ENCODE data around the gene PPIA. TPM values are rescaled to one million over a fixed set of nuclear protein-coding genes. Genes with fewer than 3 reads are reported as not detected.

The PPIA gene
- polyA plus RNA-seq, 1 of the 3 experiments (the other 2 are of a cell fraction): 6,267 TPM

DNA sequence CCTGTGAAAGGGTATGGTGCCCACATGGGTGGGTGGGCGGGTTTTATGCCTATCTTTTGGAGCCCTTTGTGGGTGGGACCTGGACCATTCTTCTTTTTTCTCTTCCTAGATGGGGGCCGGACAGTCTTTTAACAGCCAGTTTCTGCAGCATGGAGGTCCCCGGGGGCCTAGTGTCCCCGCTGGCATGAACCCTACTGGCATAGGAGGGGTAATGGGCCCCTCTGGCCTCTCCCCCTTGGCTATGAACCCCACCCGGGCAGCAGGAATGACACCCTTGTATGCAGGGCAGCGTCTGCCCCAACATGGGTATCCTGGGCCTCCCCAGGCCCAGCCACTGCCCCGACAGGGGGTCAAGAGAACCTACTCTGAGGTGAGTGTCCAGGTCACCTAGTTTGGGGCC, 38.7 kb upstream of the PPIA start:
- POLR2A ChIA-PET: no interaction called here
- Histone ChIP-seq H3K79me2 (ENCODE audit: insufficient read depth) (peaks cover 30% of the 10 kb centered on the region), H2AFZ (ENCODE audit: low read depth) (no peak overlapping the region), H3K4me2 (no peak overlapping the region), H3K27ac (ENCODE audit: low read depth in 2 of 2, low read length in 1 of 2) (no peak overlapping the region), H3K9me2 (no peaks in the 10 kb centered on the region), H3K9ac (no peak overlapping the region), H3K9me3 (no peaks in the 10 kb centered on the region), H3K27me3 (ENCODE audit: insufficient read depth) (no peaks in the 10 kb centered on the region), H3K4me3 (ENCODE audit: low read depth in 2 of 2, low read length in 1 of 2) (no peak overlapping the region), H3K4me1 (ENCODE audit: control insufficient read depth in 1 of 2, insufficient read depth in 2 of 2, low read depth in 1 of 2, low read length in 1 of 2) (peaks cover 0 to 33% of the 10 kb centered on the region in 2 experiments; a peak in 1 of 4 replicates), H3K36me3 (replicated peaks in 1 of 2; ENCODE audit: control insufficient read depth in 1 of 2, insufficient read depth in 2 of 2, low read length in 1 of 2) (peaks cover 30 to 52% of the 10 kb centered on the region in 2 experiments), H4K20me1 (ENCODE audit: insufficient read depth) (peaks cover 15% of the 10 kb centered on the region; the same call in 1 of the 2 replicates), H3F3A (replicated peaks; ENCODE audit: insufficient read depth) (no peaks in the 10 kb centered on the region)
- CTCF ChIA-PET: interaction anchor here (1.4 kb wide), 1 partner anchor 10 kb away, joined by 3 read pairs; no protein-coding TSS in a partner anchor
- DNase-seq: no peak
- 90% methylated on average over 4 of the region's 7 CpGs for WGBS (ENCODE audit: low lambda C conversion rate)
- TF ChIP-seq TAF1 (IDR thresholded peaks at IDR 0.05; ENCODE audit: borderline replicate concordance, low read depth, low read length): no peak
- TF ChIP-seq TCF12 (IDR thresholded peaks at IDR 0.05): no peak
- TF ChIP-seq, protein P1, sequence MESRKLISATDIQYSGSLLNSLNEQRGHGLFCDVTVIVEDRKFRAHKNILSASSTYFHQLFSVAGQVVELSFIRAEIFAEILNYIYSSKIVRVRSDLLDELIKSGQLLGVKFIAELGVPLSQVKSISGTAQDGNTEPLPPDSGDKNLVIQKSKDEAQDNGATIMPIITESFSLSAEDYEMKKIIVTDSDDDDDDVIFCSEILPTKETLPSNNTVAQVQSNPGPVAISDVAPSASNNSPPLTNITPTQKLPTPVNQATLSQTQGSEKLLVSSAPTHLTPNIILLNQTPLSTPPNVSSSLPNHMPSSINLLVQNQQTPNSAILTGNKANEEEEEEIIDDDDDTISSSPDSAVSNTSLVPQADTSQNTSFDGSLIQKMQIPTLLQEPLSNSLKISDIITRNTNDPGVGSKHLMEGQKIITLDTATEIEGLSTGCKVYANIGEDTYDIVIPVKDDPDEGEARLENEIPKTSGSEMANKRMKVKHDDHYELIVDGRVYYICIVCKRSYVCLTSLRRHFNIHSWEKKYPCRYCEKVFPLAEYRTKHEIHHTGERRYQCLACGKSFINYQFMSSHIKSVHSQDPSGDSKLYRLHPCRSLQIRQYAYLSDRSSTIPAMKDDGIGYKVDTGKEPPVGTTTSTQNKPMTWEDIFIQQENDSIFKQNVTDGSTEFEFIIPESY (IDR thresholded peaks at IDR 0.05; ENCODE audit: borderline replicate concordance, low read depth): no peak
- no peak for TF ChIP-seq SIN3A (IDR thresholded peaks at IDR 0.05; ENCODE audit: borderline replicate concordance, low read depth, low read length)
- no peak for TF ChIP-seq GABPA (IDR thresholded peaks at IDR 0.05; ENCODE audit: low read depth)
- no peak for TF ChIP-seq RXRA (IDR thresholded peaks at IDR 0.05; ENCODE audit: borderline replicate concordance, low read depth)
- no peak for TF ChIP-seq EP300 (IDR thresholded peaks at IDR 0.05; ENCODE audit: borderline replicate concordance in 1 of 2, low read depth in 1 of 2, low read length in 1 of 2)
- no peak for TF ChIP-seq POLR2AphosphoS5 (IDR thresholded peaks at IDR 0.05; ENCODE audit: low read depth, low read length)
- TF ChIP-seq JUND (IDR thresholded peaks at IDR 0.05): no peak
- no peak for TF ChIP-seq SMC3 (IDR thresholded peaks at IDR 0.05; ENCODE audit: low read depth, low read length)
- TF ChIP-seq MEF2A (IDR thresholded peaks at IDR 0.05; ENCODE audit: borderline replicate concordance, low read depth): no peak

DNA sequence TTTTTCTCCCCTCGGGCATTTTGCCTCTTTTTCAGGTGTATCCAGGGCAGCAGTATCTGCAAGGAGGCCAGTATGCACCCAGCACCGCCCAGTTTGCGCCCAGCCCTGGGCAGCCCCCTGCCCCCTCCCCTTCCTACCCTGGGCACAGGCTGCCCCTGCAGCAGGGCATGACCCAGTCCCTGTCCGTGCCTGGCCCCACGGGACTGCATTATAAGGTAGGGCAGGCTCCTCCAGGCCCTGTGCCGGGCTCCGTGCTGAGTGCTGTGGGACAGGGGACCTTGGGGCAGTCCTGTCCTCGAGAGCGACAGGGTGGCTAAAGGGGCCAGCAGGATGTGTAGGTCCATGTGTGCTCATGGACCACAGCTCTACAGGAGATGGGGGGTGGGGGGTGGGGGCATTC, 37.2 kb upstream of the PPIA start:
- no peak for DNase-seq
- peaks cover 11% of the 10 kb centered on the region; the same call in 1 of the 2 replicates for H4K20me1 ChIP-seq (ENCODE audit: insufficient read depth)
- H3K9me2 ChIP-seq: no peaks in the 10 kb centered on the region
- H3K79me2 ChIP-seq (ENCODE audit: insufficient read depth): peaks cover 15% of the 10 kb centered on the region
- ChIA-PET CTCF (interaction anchor here (1.4 kb wide), 1 partner anchor 9 kb away, joined by 3 read pairs; no protein-coding TSS in a partner anchor), POLR2A (interaction anchor here (0.7 kb wide), 1 partner anchor 9 kb away, joined by 4 read pairs; no protein-coding TSS in a partner anchor)
- H3K36me3 ChIP-seq (replicated peaks in 1 of 2; ENCODE audit: control insufficient read depth in 1 of 2, insufficient read depth in 2 of 2, low read length in 1 of 2): peaks cover 44 to 65% of the 10 kb centered on the region in 2 experiments
- no peaks in the 10 kb centered on the region for H3K27me3 ChIP-seq (ENCODE audit: insufficient read depth)
- no peak overlapping the region for H2AFZ ChIP-seq (ENCODE audit: low read depth)
- no peak overlapping the region for H3K9ac ChIP-seq
- peaks cover 0 to 28% of the 10 kb centered on the region in 2 experiments; a peak in 1 of 4 replicates for H3K4me1 ChIP-seq (ENCODE audit: control insufficient read depth in 1 of 2, insufficient read depth in 2 of 2, low read depth in 1 of 2, low read length in 1 of 2)
- no peak overlapping the region for H3K27ac ChIP-seq (ENCODE audit: low read depth in 2 of 2, low read length in 1 of 2)
- 91% methylated on average over 3 of the region's 9 CpGs for WGBS (ENCODE audit: low lambda C conversion rate)
- H3K9me3 ChIP-seq: no peaks in the 10 kb centered on the region
- H3K4me3 ChIP-seq (ENCODE audit: low read depth in 2 of 2, low read length in 1 of 2): no peak overlapping the region
- H3K4me2 ChIP-seq: no peak overlapping the region
- no peak for TF ChIP-seq POLR2AphosphoS5 (IDR thresholded peaks at IDR 0.05; ENCODE audit: low read depth, low read length)
- H3F3A ChIP-seq (replicated peaks; ENCODE audit: insufficient read depth): no peaks in the 10 kb centered on the region
